ENCODE results near the gene DIRAS1.

DNA sequence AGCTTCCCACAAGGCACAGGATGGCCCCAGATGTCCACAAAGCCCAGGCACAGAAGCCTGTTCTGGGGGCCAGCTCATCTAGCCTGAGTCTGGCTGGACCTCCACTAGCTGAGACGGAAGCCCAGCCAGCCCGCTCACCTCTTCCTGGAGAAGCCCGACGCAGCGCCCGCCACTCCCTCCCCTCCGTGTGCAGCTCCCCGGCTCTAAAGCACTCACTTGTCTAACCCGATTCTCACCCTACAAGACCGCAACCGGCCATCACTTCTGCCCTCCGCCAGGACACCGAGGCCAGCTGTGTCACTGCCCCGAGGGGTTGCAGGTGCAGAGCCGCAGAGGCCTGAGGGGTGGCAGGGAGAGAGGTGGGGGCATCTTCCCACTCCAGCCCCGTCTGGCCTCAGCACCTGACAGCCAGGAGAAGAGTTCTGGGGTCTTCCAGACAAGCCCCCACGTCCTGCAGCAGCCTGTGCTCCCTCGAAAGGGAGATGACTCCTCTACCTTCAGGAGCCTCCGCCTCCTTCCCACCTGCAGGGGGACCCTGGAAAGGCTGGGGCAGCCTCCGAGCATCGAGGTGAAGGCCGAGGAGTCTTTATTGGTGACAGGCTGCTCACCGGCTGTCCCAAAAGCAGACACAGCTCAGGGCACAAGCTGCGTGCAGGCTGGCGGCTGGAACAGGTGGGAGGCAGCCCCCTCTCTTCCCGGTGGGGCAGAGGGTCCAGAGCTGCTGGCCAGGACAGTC, 5.9 kb upstream of the DIRAS1 start:
- TF ChIP-seq, protein P1, sequence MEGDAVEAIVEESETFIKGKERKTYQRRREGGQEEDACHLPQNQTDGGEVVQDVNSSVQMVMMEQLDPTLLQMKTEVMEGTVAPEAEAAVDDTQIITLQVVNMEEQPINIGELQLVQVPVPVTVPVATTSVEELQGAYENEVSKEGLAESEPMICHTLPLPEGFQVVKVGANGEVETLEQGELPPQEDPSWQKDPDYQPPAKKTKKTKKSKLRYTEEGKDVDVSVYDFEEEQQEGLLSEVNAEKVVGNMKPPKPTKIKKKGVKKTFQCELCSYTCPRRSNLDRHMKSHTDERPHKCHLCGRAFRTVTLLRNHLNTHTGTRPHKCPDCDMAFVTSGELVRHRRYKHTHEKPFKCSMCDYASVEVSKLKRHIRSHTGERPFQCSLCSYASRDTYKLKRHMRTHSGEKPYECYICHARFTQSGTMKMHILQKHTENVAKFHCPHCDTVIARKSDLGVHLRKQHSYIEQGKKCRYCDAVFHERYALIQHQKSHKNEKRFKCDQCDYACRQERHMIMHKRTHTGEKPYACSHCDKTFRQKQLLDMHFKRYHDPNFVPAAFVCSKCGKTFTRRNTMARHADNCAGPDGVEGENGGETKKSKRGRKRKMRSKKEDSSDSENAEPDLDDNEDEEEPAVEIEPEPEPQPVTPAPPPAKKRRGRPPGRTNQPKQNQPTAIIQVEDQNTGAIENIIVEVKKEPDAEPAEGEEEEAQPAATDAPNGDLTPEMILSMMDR (IDR thresholded peaks at IDR 0.05; ENCODE audit: low read depth, low read length): no peak
- TF ChIP-seq EZH2phosphoT487 (IDR thresholded peaks at IDR 0.05; ENCODE audit: low read depth): no peak

Data from OCI-LY3 (cell line).